Activated T-cell treated with anti-CD3 and anti-CD28 coated beads, Interleukin-2, amount 50 U/mL, for 24 hours (primary cell): Measurements from ENCODE around the gene DPYSL4.
A peak's percentile ranks its signal among the peaks of the same experiment; 100 is the strongest.

Source experiments
- DNase-seq: peaks from one replicate; pipeline ENCODE4 v3.0.0-alpha.2; 2020
- H3K27ac Mint-ChIP-seq: 2 replicates; pipeline ENCODE4 v1.8.0; 2020; ENCODE audit warnings: mild to moderate bottlenecking, mixed read lengths
- H3K27me3 Mint-ChIP-seq: 2 replicates; pipeline ENCODE4 v1.8.0; 2020; ENCODE audit warnings: mixed read lengths
- H3K36me3 Mint-ChIP-seq: 2 replicates; pipeline ENCODE4 v1.8.0; 2020; ENCODE audit warnings: low read depth, mixed read lengths
- H3K4me1 Mint-ChIP-seq: 2 replicates; pipeline ENCODE4 v1.8.0; 2020; ENCODE audit warnings: low read depth, mixed read lengths
- H3K4me3 Mint-ChIP-seq: 2 replicates; pipeline ENCODE4 v1.8.0; 2020; ENCODE audit warnings: mild to moderate bottlenecking, moderate library complexity, mixed read lengths
- H3K9me3 Mint-ChIP-seq: 2 replicates; pipeline ENCODE4 v1.8.0; 2020; ENCODE audit warnings: mixed read lengths

Gene DPYSL4

GRCh38 chr10:132188331-132188730 lies 1.6 kb downstream of the DPYSL4 start:
- DNase-seq = no peak
- H3K27me3 Mint-ChIP-seq = peaks cover 54% of the 10 kb centered on the region
- H3K36me3 Mint-ChIP-seq = no peaks in the 10 kb centered on the region
- no peak overlapping the region for H3K4me3 Mint-ChIP-seq
- H3K4me1 Mint-ChIP-seq = peaks cover 9% of the 10 kb centered on the region
- H3K9me3 Mint-ChIP-seq = peaks cover 3% of the 10 kb centered on the region
- no peak overlapping the region for H3K27ac Mint-ChIP-seq

- Mint-ChIP-seq H3K36me3 (no peaks in the 10 kb centered on the region), H3K9me3 (peaks cover 3% of the 10 kb centered on the region), H3K27ac (no peak overlapping the region), H3K4me1 (peaks cover 9% of the 10 kb centered on the region), H3K27me3 (peaks cover 50% of the 10 kb centered on the region), H3K4me3 (no peak overlapping the region)
- no peak for DNase-seq
These were observed 2.3 kb downstream of the DPYSL4 start for GRCh38 chr10:132189016-132189415.

GRCh38 chr10:132189810-132190422 lies 3.2 kb downstream of the DPYSL4 start:
- Mint-ChIP-seq H3K4me1 (peaks cover 7% of the 10 kb centered on the region), H3K9me3 (peaks cover 3% of the 10 kb centered on the region), H3K36me3 (no peaks in the 10 kb centered on the region), H3K27ac (no peak overlapping the region), H3K4me3 (no peak overlapping the region), H3K27me3 (peaks cover 47% of the 10 kb centered on the region)
- DNase-seq = no peak

- peaks cover 41% of the 10 kb centered on the region for H3K27me3 Mint-ChIP-seq
These were observed 5.6 kb downstream of the DPYSL4 start for GRCh38 chr10:132192076-132192975.

GRCh38 chr10:132192991-132193665 lies 6.4 kb downstream of the DPYSL4 start:
- no peaks in the 10 kb centered on the region for H3K36me3 Mint-ChIP-seq
- H3K27ac Mint-ChIP-seq = no peak overlapping the region
- DNase-seq = no peak
- peaks cover 34% of the 10 kb centered on the region for H3K27me3 Mint-ChIP-seq
- H3K9me3 Mint-ChIP-seq = peaks cover 3% of the 10 kb centered on the region
- H3K4me1 Mint-ChIP-seq = peaks cover 1% of the 10 kb centered on the region
- no peak overlapping the region for H3K4me3 Mint-ChIP-seq

More at GRCh38 chr10:132192076-132192975, 5.6 kb downstream of the DPYSL4 start:
- Mint-ChIP-seq H3K36me3 (no peaks in the 10 kb centered on the region), H3K4me3 (no peak overlapping the region), H3K27ac (no peak overlapping the region), H3K9me3 (peaks cover 3% of the 10 kb centered on the region), H3K4me1 (peaks cover 4% of the 10 kb centered on the region)
- DNase-seq = no peak

GRCh38 chr10:132193907-132194552 lies 7.3 kb downstream of the DPYSL4 start:
- peak; percentile 40 for DNase-seq
- H3K27ac Mint-ChIP-seq = no peak overlapping the region
- H3K4me1 Mint-ChIP-seq = no peaks in the 10 kb centered on the region
- no peak overlapping the region for H3K4me3 Mint-ChIP-seq
- H3K27me3 Mint-ChIP-seq = peaks cover 25% of the 10 kb centered on the region
- H3K9me3 Mint-ChIP-seq = peaks cover 3% of the 10 kb centered on the region
- no peaks in the 10 kb centered on the region for H3K36me3 Mint-ChIP-seq

- Mint-ChIP-seq H3K9me3 (peaks cover 3% of the 10 kb centered on the region), H3K36me3 (no peaks in the 10 kb centered on the region), H3K27ac (no peak overlapping the region), H3K4me3 (no peak overlapping the region), H3K27me3 (peaks cover 18% of the 10 kb centered on the region), H3K4me1 (no peaks in the 10 kb centered on the region)
- DNase-seq = no peak
These were observed 8.0 kb downstream of the DPYSL4 start for GRCh38 chr10:132194726-132195125.

- Mint-ChIP-seq H3K4me3 (no peak overlapping the region), H3K27me3 (peaks cover 12% of the 10 kb centered on the region), H3K36me3 (no peaks in the 10 kb centered on the region), H3K4me1 (no peaks in the 10 kb centered on the region), H3K9me3 (peaks cover 2% of the 10 kb centered on the region), H3K27ac (no peak overlapping the region)
- DNase-seq = no peak
These were observed 8.8 kb downstream of the DPYSL4 start for GRCh38 chr10:132195366-132196075.

- H3K27me3 Mint-ChIP-seq = peaks cover 12% of the 10 kb centered on the region
- H3K36me3 Mint-ChIP-seq = no peaks in the 10 kb centered on the region
- H3K27ac Mint-ChIP-seq = no peak overlapping the region
- H3K4me1 Mint-ChIP-seq = no peaks in the 10 kb centered on the region
- DNase-seq = no peak
- no peaks in the 10 kb centered on the region for H3K9me3 Mint-ChIP-seq
- no peak overlapping the region for H3K4me3 Mint-ChIP-seq
These were observed 9.7 kb downstream of the DPYSL4 start for GRCh38 chr10:132196178-132197113.

- no peaks in the 10 kb centered on the region for H3K4me1 Mint-ChIP-seq
- H3K36me3 Mint-ChIP-seq = no peaks in the 10 kb centered on the region
- no peak for DNase-seq
- peaks cover 12% of the 10 kb centered on the region for H3K27me3 Mint-ChIP-seq
- H3K9me3 Mint-ChIP-seq = no peaks in the 10 kb centered on the region
- no peak overlapping the region for H3K27ac Mint-ChIP-seq
- no peak overlapping the region for H3K4me3 Mint-ChIP-seq
These were observed 10.7 kb downstream of the DPYSL4 start for GRCh38 chr10:132197271-132198067.

- no peaks in the 10 kb centered on the region for H3K4me1 Mint-ChIP-seq
- no peak for DNase-seq
- no peak overlapping the region for H3K4me3 Mint-ChIP-seq
- H3K27ac Mint-ChIP-seq = no peak overlapping the region
- no peaks in the 10 kb centered on the region for H3K9me3 Mint-ChIP-seq
- no peaks in the 10 kb centered on the region for H3K36me3 Mint-ChIP-seq
- peaks cover 10% of the 10 kb centered on the region for H3K27me3 Mint-ChIP-seq
These were observed 11.3 kb downstream of the DPYSL4 start for GRCh38 chr10:132198068-132198370.

- no peak overlapping the region for H3K4me3 Mint-ChIP-seq
- H3K9me3 Mint-ChIP-seq = no peaks in the 10 kb centered on the region
- DNase-seq = no peak
- no peaks in the 10 kb centered on the region for H3K4me1 Mint-ChIP-seq
- H3K36me3 Mint-ChIP-seq = no peaks in the 10 kb centered on the region
- peaks cover 7% of the 10 kb centered on the region for H3K27me3 Mint-ChIP-seq
- H3K27ac Mint-ChIP-seq = no peak overlapping the region
These were observed 11.8 kb downstream of the DPYSL4 start for GRCh38 chr10:132198381-132199181.
